Liver (tissue), 9 donors: ENCODE data around the gene MBOAT1. TPM values are rescaled to one million over a fixed set of nuclear protein-coding genes. Genes with fewer than 3 reads are reported as not detected.

Source experiments
- DNase-seq: peaks from one replicate; pipeline ENCODE4 v3.0.0-alpha.2; 2017; ENCODE audit warnings: low spot score
- H3K27ac ChIP-seq, 2 donors: one replicate each; pipeline ENCODE4 v1.7.0; 2013; ENCODE audit warnings: inconsistent platforms in 2 of 2, low read length in 2 of 2, control low read depth in 1 of 2, low read depth in 1 of 2, mild to moderate bottlenecking in 1 of 2
- H3K27me3 ChIP-seq, 4 donors: one replicate each; pipeline versions ENCODE4 v1.6.1 to v1.7.0; 2013; ENCODE audit warnings: low read length in 3 of 4, inconsistent platforms in 1 of 4, mild to moderate bottlenecking in 1 of 4, moderate library complexity in 1 of 4; ENCODE audit not compliant: control insufficient read depth in 4 of 4, insufficient read depth in 4 of 4
- H3K36me3 ChIP-seq, 4 donors: one replicate each; pipeline versions ENCODE4 v1.6.1 to v1.7.0; 2013; ENCODE audit warnings: low read length in 3 of 4, mild to moderate bottlenecking in 3 of 4, low read depth in 1 of 4, moderate library complexity in 1 of 4; ENCODE audit not compliant: control insufficient read depth in 4 of 4, insufficient read depth in 3 of 4
- H3K4me1 ChIP-seq, 4 donors: one replicate each; pipeline versions ENCODE4 v1.6.1 to v1.7.0; 2013; ENCODE audit warnings: low read length in 3 of 4, mild to moderate bottlenecking in 3 of 4, moderate library complexity in 1 of 4; ENCODE audit not compliant: control insufficient read depth in 4 of 4, insufficient read depth in 4 of 4
- H3K4me3 ChIP-seq, 3 donors: one replicate each; pipeline versions ENCODE4 v1.6.1 to v1.7.0; 2013; ENCODE audit warnings: low read length in 3 of 3, control low read depth in 1 of 3, low read depth in 1 of 3, mild to moderate bottlenecking in 1 of 3
- H3K9ac ChIP-seq, 2 donors: one replicate each; pipeline ENCODE4 v1.7.0; 2013; ENCODE audit warnings: low read length in 2 of 2, mild to moderate bottlenecking in 2 of 2, moderate library complexity in 2 of 2, control low read depth in 1 of 2, low read depth in 1 of 2
- H3K9me3 ChIP-seq, 4 donors: one replicate each; pipeline versions ENCODE4 v1.6.1 to v1.7.0; 2013; ENCODE audit warnings: low read length in 3 of 4; ENCODE audit not compliant: control insufficient read depth in 4 of 4
- ATF3 ChIP-seq: IDR thresholded peaks from 2 replicates; pipeline ENCODE4 v1.6.1; 2016; ENCODE audit warnings: antibody characterized with exemption
- CTCF ChIP-seq: fragments of 150-350 bp; IDR thresholded peaks from 2 replicates; pipeline ENCODE4 v1.5.1; 2017; ENCODE audit warnings: improper control_type of control experiment, low read depth, low read length; ENCODE audit not compliant: missing input control
- EGR1 ChIP-seq, 2 donors: IDR thresholded peaks; 2 replicates each; pipeline ENCODE4 v1.6.1; 2016 to 2018; ENCODE audit warnings: antibody characterized with exemption in 2 of 2, low read depth in 2 of 2
- FOXA1 ChIP-seq: IDR thresholded peaks from 2 replicates; pipeline ENCODE4 v1.6.1; 2016; ENCODE audit warnings: antibody characterized with exemption
- FOXA2 ChIP-seq: IDR thresholded peaks from 2 replicates; pipeline ENCODE4 v1.6.1; 2016; ENCODE audit warnings: antibody characterized with exemption
- GABPA ChIP-seq, 2 donors: IDR thresholded peaks in 1 of 2; conservative IDR thresholded peaks in 1 of 2; 2 replicates each; pipeline ENCODE4 v1.6.1; 2016; ENCODE audit warnings: antibody characterized with exemption in 2 of 2, mild to moderate bottlenecking in 1 of 2, moderate library complexity in 1 of 2
- HNF4A ChIP-seq, 2 donors: conservative IDR thresholded peaks; 2 replicates each; pipeline ENCODE4 v1.6.1; 2016; ENCODE audit warnings: antibody characterized with exemption in 2 of 2, mild to moderate bottlenecking in 2 of 2
- HNF4G ChIP-seq: IDR thresholded peaks from 2 replicates; pipeline ENCODE4 v1.6.1; 2016; ENCODE audit warnings: antibody characterized with exemption
- JUND ChIP-seq, 2 donors: IDR thresholded peaks; 2 replicates each; pipeline ENCODE4 v1.6.1; 2016; ENCODE audit warnings: antibody characterized with exemption in 2 of 2
- MAX ChIP-seq: IDR thresholded peaks from 2 replicates; pipeline ENCODE4 v1.6.1; 2016; ENCODE audit warnings: antibody characterized with exemption
- NR2F2 ChIP-seq: IDR thresholded peaks from 2 replicates; pipeline ENCODE4 v1.6.1; 2016; ENCODE audit warnings: antibody characterized with exemption
- REST ChIP-seq: IDR thresholded peaks from 2 replicates; pipeline ENCODE4 v1.6.1; 2016; ENCODE audit warnings: antibody characterized with exemption, mild to moderate bottlenecking
- RXRA ChIP-seq, 2 donors: IDR thresholded peaks; 2 replicates each; pipeline ENCODE4 v1.6.1; 2017 to 2018; ENCODE audit warnings: antibody characterized with exemption in 2 of 2, mild to moderate bottlenecking in 1 of 2
- SP1 ChIP-seq: IDR thresholded peaks from 2 replicates; pipeline ENCODE4 v1.6.1; 2018; ENCODE audit warnings: antibody characterized with exemption, mild to moderate bottlenecking
- ZBTB33 ChIP-seq: IDR thresholded peaks from 2 replicates; pipeline ENCODE4 v1.6.1; 2016; ENCODE audit warnings: antibody characterized with exemption
- WGBS: extraction: QIAGEN DNeasy Blood & Tissue Kit; methylation state at CpG from one replicate; pipeline ENCODE4 v1.1.7; 2013; 5-methylcytosine and 5-hydroxymethylcytosine counted together
- polyA plus RNA-seq, 2 donors: library from polyadenylated mRNA; stranded (reverse) in 1 of 2; unstranded in 1 of 2; fragments of 200-250 nt in 1 of 2; fragments of >200 nt in 1 of 2; fragmentation: Nextera tagmentation in 1 of 2; extraction: Ambion mirVana in 1 of 2; gene quantifications; one replicate each; pipeline versions ENCODE4 v1.2.1 to v1.2.3, GENCODE V29; 2013 to 2015
- total RNA-seq, 2 donors: library from RNA; depleted of rRNA; stranded (reverse); fragments of >200 nt; gene quantifications; one replicate each; pipeline ENCODE4 v1.2.3, GENCODE V29; 2014
- donor health status: healthy.
- donor health status: healthy.
- donor health status: healthy.
- donor health status: healthy.
- donor health status: healthy.

The MBOAT1 gene
- total and polyA plus RNA-seq, 4 donors: 1.2 to 9.3 (median 3.3) TPM

GRCh38 chr6:20253021-20253420, 40.8 kb upstream of the MBOAT1 start:
- 42% methylated on average over 2 of the region's 2 CpGs for WGBS
- H3K36me3 ChIP-seq: no peaks in the 10 kb centered on the region
- H3K27me3 ChIP-seq: no peaks in the 10 kb centered on the region
- H3K27ac ChIP-seq: no peak overlapping the region
- TF ChIP-seq HNF4A (conservative IDR thresholded peaks at IDR 0.05): no peak
- no peak for TF ChIP-seq HNF4G
- TF ChIP-seq MAX: no peak
- no peak for TF ChIP-seq ZBTB33
- no peak for TF ChIP-seq FOXA1
- no peak for TF ChIP-seq NR2F2
- DNase-seq: no peak
- H3K9ac ChIP-seq: no peak overlapping the region
- H3K9me3 ChIP-seq: no peaks in the 10 kb centered on the region
- H3K4me3 ChIP-seq: no peak overlapping the region
- H3K4me1 ChIP-seq: no peaks in the 10 kb centered on the region

- Histone ChIP-seq H3K27me3 (no peaks in the 10 kb centered on the region), H3K9ac (no peak overlapping the region), H3K9me3 (no peaks in the 10 kb centered on the region), H3K4me3 (no peak overlapping the region), H3K36me3 (no peaks in the 10 kb centered on the region), H3K27ac (no peak overlapping the region), H3K4me1 (no peaks in the 10 kb centered on the region)
- TF ChIP-seq JUND (IDR thresholded peaks at IDR 0.05) (no peak), ATF3 (no peak), HNF4G (no peak), FOXA1 (no peak)
- DNase-seq: no peak
- 82% methylated on average over 6 of the region's 6 CpGs for WGBS
Measured at GRCh38 chr6:20252311-20252710, 40.0 kb upstream of the MBOAT1 start.

GRCh38 chr6:20251525-20251924, 39.3 kb upstream of the MBOAT1 start:
- Histone ChIP-seq H3K9me3 (no peaks in the 10 kb centered on the region), H3K27ac (no peak overlapping the region), H3K27me3 (no peaks in the 10 kb centered on the region), H3K4me1 (no peaks in the 10 kb centered on the region), H3K36me3 (no peaks in the 10 kb centered on the region), H3K9ac (no peak overlapping the region), H3K4me3 (no peak overlapping the region)
- no peak for DNase-seq
- 75% methylated on average over 5 of the region's 5 CpGs for WGBS
- TF ChIP-seq GABPA (IDR thresholded peaks at IDR 0.05 in 1 of 2, conservative IDR thresholded peaks at IDR 0.05 in 1 of 2) (no peak), MAX (no peak), FOXA2 (no peak), REST (no peak), SP1 (no peak), FOXA1 (no peak), CTCF (no peak), EGR1 (IDR thresholded peaks at IDR 0.05; ENCODE audit: low read depth in 2 of 2) (no peak), RXRA (IDR thresholded peaks at IDR 0.05) (no peak)
